Uterus (tissue), 2 donors: ENCODE data around the gene NSG1.

Source experiments
- POLR2A ChIP-seq, 2 donors: fragments of 450-650 bp; IDR thresholded peaks; one replicate each; pipeline ENCODE4 v1.6.1; 2016; ENCODE audit warnings: antibody characterized with exemption in 2 of 2, mild to moderate bottlenecking in 1 of 2, moderate library complexity in 1 of 2
- TF ChIP-seq, protein P1 (sequence below), 4 experiments: fragments of 200-600 bp in 2 of 4; fragments of 450-650 bp in 2 of 4; sonication (generic) in 2 of 4; IDR thresholded peaks; one replicate each; pipeline ENCODE4 v1.5.1; 2016 to 2019; ENCODE audit warnings: antibody characterized with exemption in 4 of 4, mild to moderate bottlenecking in 2 of 4, moderate library complexity in 1 of 4

- no peak for TF ChIP-seq POLR2A (IDR thresholded peaks at IDR 0.05)
- TF ChIP-seq, protein P1, sequence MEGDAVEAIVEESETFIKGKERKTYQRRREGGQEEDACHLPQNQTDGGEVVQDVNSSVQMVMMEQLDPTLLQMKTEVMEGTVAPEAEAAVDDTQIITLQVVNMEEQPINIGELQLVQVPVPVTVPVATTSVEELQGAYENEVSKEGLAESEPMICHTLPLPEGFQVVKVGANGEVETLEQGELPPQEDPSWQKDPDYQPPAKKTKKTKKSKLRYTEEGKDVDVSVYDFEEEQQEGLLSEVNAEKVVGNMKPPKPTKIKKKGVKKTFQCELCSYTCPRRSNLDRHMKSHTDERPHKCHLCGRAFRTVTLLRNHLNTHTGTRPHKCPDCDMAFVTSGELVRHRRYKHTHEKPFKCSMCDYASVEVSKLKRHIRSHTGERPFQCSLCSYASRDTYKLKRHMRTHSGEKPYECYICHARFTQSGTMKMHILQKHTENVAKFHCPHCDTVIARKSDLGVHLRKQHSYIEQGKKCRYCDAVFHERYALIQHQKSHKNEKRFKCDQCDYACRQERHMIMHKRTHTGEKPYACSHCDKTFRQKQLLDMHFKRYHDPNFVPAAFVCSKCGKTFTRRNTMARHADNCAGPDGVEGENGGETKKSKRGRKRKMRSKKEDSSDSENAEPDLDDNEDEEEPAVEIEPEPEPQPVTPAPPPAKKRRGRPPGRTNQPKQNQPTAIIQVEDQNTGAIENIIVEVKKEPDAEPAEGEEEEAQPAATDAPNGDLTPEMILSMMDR (IDR thresholded peaks at IDR 0.05), result no peak
These were observed 9.7 kb upstream of the NSG1 start for GRCh38 chr4:4377191-4377590.
